Measurements from ENCODE around the gene CHRNG.
A peak's percentile ranks its signal among the peaks of the same experiment; 100 is the strongest.

Gene CHRNG

GRCh38 chr2:232492236-232492848, 47.1 kb upstream of the CHRNG start:
- no peak overlapping the region for H2BK120ac ChIP-seq (ENCODE audit: low read depth, low read length)
- no peak overlapping the region for H3K18ac ChIP-seq (ENCODE audit: low read depth in 1 of 2, low read length in 2 of 2)
- H3K27me3 ChIP-seq (ENCODE audit: control insufficient read depth in 1 of 2, insufficient read depth in 1 of 2, low read length in 2 of 2): peaks cover 63 to 77% of the 10 kb centered on the region in 2 experiments
- no peak overlapping the region for H3K4me2 ChIP-seq (ENCODE audit: low read length, poor library complexity, severe bottlenecking)
- H2AFZ ChIP-seq (ENCODE audit: low read depth, low read length): no peak overlapping the region
- H2AK5ac ChIP-seq (ENCODE audit: low read length, severe bottlenecking): no peak overlapping the region
- H3K9ac ChIP-seq (ENCODE audit: low read length): no peak overlapping the region
- no peak overlapping the region for H3K27ac ChIP-seq (ENCODE audit: low read length, poor library complexity, severe bottlenecking)
- 82% methylated on average over 8 of the region's 8 CpGs for WGBS
- H4K91ac ChIP-seq (ENCODE audit: low read length): no peak overlapping the region
- no peak overlapping the region for H3K23ac ChIP-seq (ENCODE audit: low read length in 2 of 2)
- no peak overlapping the region for H3K4me3 ChIP-seq (ENCODE audit: insufficient read depth in 1 of 2, low read depth in 1 of 2, low read length in 2 of 2)
- no peak overlapping the region for H3K4ac ChIP-seq (ENCODE audit: low read depth in 1 of 2, low read length in 2 of 2)
- no peak overlapping the region for H4K8ac ChIP-seq (ENCODE audit: low read length)
- H3K4me1 ChIP-seq (ENCODE audit: control insufficient read depth, insufficient read depth, low read depth, low read length): peaks cover 4% of the 10 kb centered on the region
- DNase-seq: no peak
- H3K79me1 ChIP-seq (replicated peaks; ENCODE audit: low read length, poor library complexity, severe bottlenecking): no peaks in the 10 kb centered on the region
- H2BK15ac ChIP-seq (ENCODE audit: low read depth, poor library complexity, severe bottlenecking): no peak overlapping the region
- no peaks in the 10 kb centered on the region for H3K9me3 ChIP-seq (ENCODE audit: control insufficient read depth, low read length)
- H3K36me3 ChIP-seq (ENCODE audit: control insufficient read depth in 1 of 2, insufficient read depth in 2 of 2, low read depth in 1 of 2, low read length in 2 of 2): no peaks in the 10 kb centered on the region
- H3K14ac ChIP-seq (ENCODE audit: low read length in 2 of 2): peak overlapping the region in 1 of 2 experiments; percentile 45
- H2BK5ac ChIP-seq (ENCODE audit: low read depth, low read length, poor library complexity, severe bottlenecking): no peak overlapping the region
- H2BK12ac ChIP-seq (ENCODE audit: low read length in 2 of 2): no peak overlapping the region

GRCh38 chr2:232492963-232493700, 46.4 kb upstream of the CHRNG start:
- no peaks in the 10 kb centered on the region for H3K79me1 ChIP-seq (replicated peaks; ENCODE audit: low read length, poor library complexity, severe bottlenecking)
- H3K18ac ChIP-seq (ENCODE audit: low read depth in 1 of 2, low read length in 2 of 2): no peak overlapping the region
- H2BK120ac ChIP-seq (ENCODE audit: low read depth, low read length): no peak overlapping the region
- H3K4me2 ChIP-seq (ENCODE audit: low read length, poor library complexity, severe bottlenecking): no peak overlapping the region
- H2BK12ac ChIP-seq (ENCODE audit: low read length in 2 of 2): no peak overlapping the region
- no peaks in the 10 kb centered on the region for H3K4me1 ChIP-seq (ENCODE audit: control insufficient read depth, insufficient read depth, low read depth, low read length)
- H3K27me3 ChIP-seq (ENCODE audit: control insufficient read depth in 1 of 2, insufficient read depth in 1 of 2, low read length in 2 of 2): peaks cover 66 to 81% of the 10 kb centered on the region in 2 experiments
- H3K36me3 ChIP-seq (ENCODE audit: control insufficient read depth in 1 of 2, insufficient read depth in 2 of 2, low read depth in 1 of 2, low read length in 2 of 2): no peaks in the 10 kb centered on the region
- H2BK5ac ChIP-seq (ENCODE audit: low read depth, low read length, poor library complexity, severe bottlenecking): no peak overlapping the region
- no peak overlapping the region for H2BK15ac ChIP-seq (ENCODE audit: low read depth, poor library complexity, severe bottlenecking)
- WGBS: 79% methylated on average over 24 of the region's 24 CpGs
- H3K14ac ChIP-seq (ENCODE audit: low read length in 2 of 2): no peak overlapping the region
- no peak overlapping the region for H3K27ac ChIP-seq (ENCODE audit: low read length, poor library complexity, severe bottlenecking)
- no peak for DNase-seq
- no peak overlapping the region for H3K9ac ChIP-seq (ENCODE audit: low read length)
- H2AFZ ChIP-seq (ENCODE audit: low read depth, low read length): no peak overlapping the region
- no peak overlapping the region for H3K4me3 ChIP-seq (ENCODE audit: insufficient read depth in 1 of 2, low read depth in 1 of 2, low read length in 2 of 2)
- no peak overlapping the region for H2AK5ac ChIP-seq (ENCODE audit: low read length, severe bottlenecking)
- no peak overlapping the region for H3K23ac ChIP-seq (ENCODE audit: low read length in 2 of 2)
- no peak overlapping the region for H4K91ac ChIP-seq (ENCODE audit: low read length)
- H3K4ac ChIP-seq (ENCODE audit: low read depth in 1 of 2, low read length in 2 of 2): no peak overlapping the region
- no peaks in the 10 kb centered on the region for H3K9me3 ChIP-seq (ENCODE audit: control insufficient read depth, low read length)
- H4K8ac ChIP-seq (ENCODE audit: low read length): no peak overlapping the region

GRCh38 chr2:232493701-232494474, 45.6 kb upstream of the CHRNG start:
- no peak for DNase-seq
- Histone ChIP-seq H3K14ac (ENCODE audit: low read length in 2 of 2) (no peak overlapping the region), H3K18ac (ENCODE audit: low read depth in 1 of 2, low read length in 2 of 2) (no peak overlapping the region), H3K79me1 (replicated peaks; ENCODE audit: low read length, poor library complexity, severe bottlenecking) (no peaks in the 10 kb centered on the region), H4K8ac (ENCODE audit: low read length) (no peak overlapping the region), H3K27me3 (ENCODE audit: control insufficient read depth in 1 of 2, insufficient read depth in 1 of 2, low read length in 2 of 2) (peaks cover 65 to 81% of the 10 kb centered on the region in 2 experiments), H2BK12ac (ENCODE audit: low read length in 2 of 2) (no peak overlapping the region), H2AK5ac (ENCODE audit: low read length, severe bottlenecking) (no peak overlapping the region), H3K27ac (ENCODE audit: low read length, poor library complexity, severe bottlenecking) (no peak overlapping the region), H4K91ac (ENCODE audit: low read length) (no peak overlapping the region), H3K9me3 (ENCODE audit: control insufficient read depth, low read length) (no peaks in the 10 kb centered on the region), H2BK5ac (ENCODE audit: low read depth, low read length, poor library complexity, severe bottlenecking) (no peak overlapping the region), H3K9ac (ENCODE audit: low read length) (no peak overlapping the region), H3K36me3 (ENCODE audit: control insufficient read depth in 1 of 2, insufficient read depth in 2 of 2, low read depth in 1 of 2, low read length in 2 of 2) (no peaks in the 10 kb centered on the region), H2BK120ac (ENCODE audit: low read depth, low read length) (no peak overlapping the region), H3K4me2 (ENCODE audit: low read length, poor library complexity, severe bottlenecking) (no peak overlapping the region), H2AFZ (ENCODE audit: low read depth, low read length) (no peak overlapping the region), H3K23ac (ENCODE audit: low read length in 2 of 2) (no peak overlapping the region), H3K4me3 (ENCODE audit: insufficient read depth in 1 of 2, low read depth in 1 of 2, low read length in 2 of 2) (no peak overlapping the region), H3K4me1 (ENCODE audit: control insufficient read depth, insufficient read depth, low read depth, low read length) (no peaks in the 10 kb centered on the region), H2BK15ac (ENCODE audit: low read depth, poor library complexity, severe bottlenecking) (no peak overlapping the region), H3K4ac (ENCODE audit: low read depth in 1 of 2, low read length in 2 of 2) (no peak overlapping the region)
- WGBS: 65% methylated on average over 10 of the region's 10 CpGs

GRCh38 chr2:232494542-232494941, 45.0 kb upstream of the CHRNG start:
- Histone ChIP-seq H3K27me3 (ENCODE audit: control insufficient read depth in 1 of 2, insufficient read depth in 1 of 2, low read length in 2 of 2) (peaks cover 59 to 81% of the 10 kb centered on the region in 2 experiments), H3K23ac (ENCODE audit: low read length in 2 of 2) (no peak overlapping the region), H3K4me1 (ENCODE audit: control insufficient read depth, insufficient read depth, low read depth, low read length) (no peaks in the 10 kb centered on the region), H3K4ac (ENCODE audit: low read depth in 1 of 2, low read length in 2 of 2) (no peak overlapping the region), H3K9ac (ENCODE audit: low read length) (no peak overlapping the region), H4K8ac (ENCODE audit: low read length) (no peak overlapping the region), H3K18ac (ENCODE audit: low read depth in 1 of 2, low read length in 2 of 2) (no peak overlapping the region), H2AFZ (ENCODE audit: low read depth, low read length) (no peak overlapping the region), H2BK5ac (ENCODE audit: low read depth, low read length, poor library complexity, severe bottlenecking) (no peak overlapping the region), H2BK12ac (ENCODE audit: low read length in 2 of 2) (no peak overlapping the region), H2AK5ac (ENCODE audit: low read length, severe bottlenecking) (no peak overlapping the region), H3K36me3 (ENCODE audit: control insufficient read depth in 1 of 2, insufficient read depth in 2 of 2, low read depth in 1 of 2, low read length in 2 of 2) (no peaks in the 10 kb centered on the region), H3K4me3 (ENCODE audit: insufficient read depth in 1 of 2, low read depth in 1 of 2, low read length in 2 of 2) (peak overlapping the region in 1 of 2 experiments; percentile 29), H3K79me1 (replicated peaks; ENCODE audit: low read length, poor library complexity, severe bottlenecking) (no peaks in the 10 kb centered on the region), H3K4me2 (ENCODE audit: low read length, poor library complexity, severe bottlenecking) (no peak overlapping the region), H4K91ac (ENCODE audit: low read length) (no peak overlapping the region), H2BK15ac (ENCODE audit: low read depth, poor library complexity, severe bottlenecking) (no peak overlapping the region), H3K27ac (ENCODE audit: low read length, poor library complexity, severe bottlenecking) (no peak overlapping the region), H2BK120ac (ENCODE audit: low read depth, low read length) (no peak overlapping the region), H3K14ac (ENCODE audit: low read length in 2 of 2) (no peak overlapping the region), H3K9me3 (ENCODE audit: control insufficient read depth, low read length) (no peaks in the 10 kb centered on the region)
- DNase-seq: no peak
- 79% methylated on average over 5 of the region's 5 CpGs for WGBS

Data from mesenchymal stem cell (in vitro differentiated cells and primary cell).